K562 (cell line): ENCODE results near the gene IPP. TPM values are rescaled to one million over a fixed set of nuclear protein-coding genes. Genes with fewer than 3 reads are reported as not detected.
A peak's percentile ranks its signal among the peaks of the same experiment; 100 is the strongest.

ENCODE experiments used
- E2F3 ChIP-seq: fragments of 250-450 bp; sonication (Bioruptor Pico); IDR thresholded peaks from 2 replicates; pipeline ENCODE4 v1.4.0; 2020; ENCODE audit warnings: mild to moderate bottlenecking
- MITF ChIP-seq: IDR thresholded peaks from 2 replicates; pipeline ENCODE4 v1.6.1; 2014; ENCODE audit warnings: antibody characterized with exemption
- MXD1 ChIP-seq: fragments of 250-450 bp; sonication (Bioruptor Pico); IDR thresholded peaks from 2 replicates; pipeline ENCODE4 v1.8.0; 2021; ENCODE audit warnings: borderline replicate concordance, mild to moderate bottlenecking, moderate library complexity; ENCODE audit not compliant: poor library complexity, severe bottlenecking
- NFIC ChIP-seq: fragments of 450-650 bp; IDR thresholded peaks from 2 replicates; pipeline ENCODE4 v1.6.1; 2017; ENCODE audit warnings: mild to moderate bottlenecking, inconsistent platforms
- POLR2A ChIP-seq: fragments of 450-650 bp; conservative IDR thresholded peaks from 2 replicates; pipeline ENCODE4 v1.6.1; 2016
- SMARCB1 ChIP-seq: IDR thresholded peaks from 2 replicates; pipeline ENCODE4 v1.6.1; 2011; ENCODE audit warnings: improper control_type of control experiment, low read depth; ENCODE audit not compliant: insufficient read length
- TCF15 ChIP-seq: fragments of 250-450 bp; sonication (Bioruptor Pico); IDR thresholded peaks from 2 replicates; pipeline ENCODE4 v1.8.0; 2022; ENCODE audit warnings: moderate library complexity, mild to moderate bottlenecking, inconsistent platforms
- XRCC5 ChIP-seq: fragments of 200-400 bp; formaldehyde crosslinking; IDR thresholded peaks from 2 replicates; pipeline ENCODE4 v1.6.1; 2017; ENCODE audit warnings: low read depth, mild to moderate bottlenecking, low read length
- YY1 ChIP-seq, 3 experiments: IDR thresholded peaks; 2 replicates each; pipeline ENCODE4 v1.6.1; 2011; ENCODE audit warnings: low read length in 2 of 3, mild to moderate bottlenecking in 2 of 3, moderate library complexity in 2 of 3, borderline replicate concordance in 1 of 3, control low read depth in 1 of 3, low read depth in 1 of 3; ENCODE audit not compliant: insufficient read depth in 3 of 3, insufficient replicate concordance in 2 of 3, control insufficient read depth in 1 of 3, insufficient read length in 1 of 3; ENCODE audit errors: extremely low read depth in 1 of 3
- ZNF184 ChIP-seq: sonication (generic); formaldehyde crosslinking; IDR thresholded peaks from 2 replicates; pipeline ENCODE4 v1.5.0; 2020; ENCODE audit warnings: missing genetic modification reagents
- ZNF407 ChIP-seq: fragments of 450-650 bp; IDR thresholded peaks from 2 replicates; pipeline ENCODE4 v1.6.1; 2016; ENCODE audit warnings: low read depth
- polyA plus RNA-seq, 8 experiments: library from polyadenylated mRNA; depleted of rRNA in 4 of 8; stranded (reverse) in 5 of 8; unstranded in 3 of 8; fragments of >200 nt; fragmentation: Nextera tagmentation in 2 of 8; fragmentation: Illumina TruSeq in 1 of 8; extraction: Ambion mirVana in 2 of 8; extraction: Trizol in 1 of 8; gene quantifications; 2 replicates each; pipeline versions ENCODE4 v1.2.1 to v1.2.3, GENCODE V29; 2011 to 2014; ENCODE audit warnings: inconsistent platforms in 1 of 8, missing spikeins in 1 of 8
- total RNA-seq, 7 experiments: library from RNA; depleted of rRNA in 6 of 7; stranded (reverse); fragments of >200 nt in 6 of 7; fragmentation: Illumina TruSeq in 2 of 7; extraction: Trizol in 2 of 7; gene quantifications; 2 replicates each; pipeline versions ENCODE4 v1.2.1 to v1.2.3, GENCODE V29; 2011 to 2021; ENCODE audit warnings: low replicate concordance in 1 of 7

Gene IPP
- total and polyA plus RNA-seq, 9 of the 15 experiments (the other 6 are each of a cell fraction or from before 2014, with no cell fraction given) = 6.9 to 15.1 (median 9.7) TPM

DNA sequence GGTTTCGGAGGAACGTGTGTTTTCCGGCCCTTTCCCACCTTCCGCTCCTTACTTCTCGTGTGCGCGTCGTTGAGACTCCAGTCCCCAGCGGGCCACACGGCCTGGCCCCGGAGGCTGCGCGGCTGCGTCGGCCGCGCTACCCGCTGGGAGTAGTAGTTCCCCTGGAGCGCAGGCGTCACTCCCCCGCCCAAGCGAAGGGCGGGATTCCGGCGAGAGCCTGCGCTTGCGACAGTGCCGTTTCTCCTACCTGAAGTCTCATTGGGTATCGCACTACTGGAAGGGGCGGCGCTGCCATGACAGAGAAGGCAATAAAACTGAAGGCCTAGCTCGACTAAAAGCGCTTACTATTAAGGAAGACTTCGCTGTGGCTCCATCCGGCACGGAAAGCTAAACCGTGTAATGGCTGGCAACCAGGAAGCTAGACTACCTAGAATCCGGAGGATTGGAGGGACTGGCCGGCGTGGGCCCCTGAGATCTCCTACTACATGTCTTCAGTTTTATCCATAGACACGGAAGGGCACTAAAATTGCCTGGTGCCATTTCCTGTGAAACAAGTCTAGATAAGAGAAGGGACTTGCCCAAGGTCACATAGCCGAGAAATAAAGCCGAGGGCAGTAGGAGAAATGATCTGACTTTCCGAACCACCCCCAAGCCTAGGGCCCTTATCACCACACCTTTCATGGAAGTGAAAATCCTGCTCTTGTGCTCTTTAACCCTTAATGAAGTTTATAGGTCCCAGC lies 63.3 kb downstream of the IPP start (continued):
- TF ChIP-seq MXD1 (CRISPR knock-in tag) (no peak), MITF (no peak), TCF15 (CRISPR knock-in tag) (0 out of 2 replicates have a peak, but pooled peaks have one; percentile 46), NFIC (peak; percentile 42), ZNF184 (no peak), E2F3 (CRISPR knock-in tag) (no peak), XRCC5 (0 out of 2 replicates have a peak, but pooled peaks have one; percentile 59), ZNF407 (peak; percentile 40; the same call in 1 of the 2 replicates), POLR2A (peak; percentile 99), YY1 (IDR thresholded peaks at IDR 0.05; ENCODE audit: borderline replicate concordance in 1 of 3, control insufficient read depth in 1 of 3, extremely low read depth in 1 of 3, insufficient read depth in 3 of 3, insufficient read length in 1 of 3, insufficient replicate concordance in 2 of 3, low read depth in 1 of 3, low read length in 2 of 3) (peak; percentile 39 to 86 (median 82)), SMARCB1 (no peak)
